NK-92 treated with Interleukin-12 subunit alpha and Interleukin-12 subunit beta, amount 100 ng/mL, for 24 hours (cell line): Measurements from ENCODE around the gene CLDN6.

Source experiments
- DNase-seq: peaks from one replicate; lab custom pipeline; 2025; lab: John Stamatoyannopoulos, UW

Gene CLDN6

GRCh38 chr16:3013491-3013951 is 4.5 kb downstream of the CLDN6 start:
- no peak for DNase-seq

DNA sequence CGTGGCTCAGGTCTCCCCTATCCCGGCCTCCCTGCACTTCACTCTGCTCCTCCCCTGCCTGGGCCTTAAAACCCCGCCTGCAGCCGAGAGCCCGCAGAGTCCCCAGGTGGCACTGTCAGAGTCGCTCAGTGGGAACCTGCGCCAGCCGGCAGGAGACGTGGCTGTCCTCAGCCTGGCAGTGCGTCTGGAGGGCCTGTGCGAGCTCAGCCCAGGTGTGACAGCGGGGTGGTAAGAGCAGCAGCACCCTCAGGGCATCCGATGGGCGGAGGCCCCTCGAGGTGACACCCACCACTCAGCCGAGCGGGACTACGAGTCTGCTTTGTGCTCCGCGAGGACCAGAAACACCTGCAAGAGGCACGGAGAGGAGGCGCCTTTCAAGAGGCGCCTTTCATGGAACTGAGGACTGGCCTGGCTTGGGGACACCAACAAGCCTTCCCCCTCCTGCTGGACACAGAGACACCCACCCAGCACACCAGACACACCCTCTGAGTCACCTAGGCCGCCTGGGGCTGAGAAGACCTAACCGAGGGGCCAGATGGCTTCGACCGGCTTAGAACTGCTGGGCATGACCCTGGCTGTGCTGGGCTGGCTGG is 5.1 kb downstream of the CLDN6 start, which contains the start of gene CLDN9:
TSS of gene CLDN9 (plus strand) at position 96 of the 593 bp plus-strand sequence. CDS start at position 536, 440 bp downstream.
- no peak for DNase-seq

- no peak for DNase-seq
Observed at GRCh38 chr16:3012246-3012645, 5.7 kb downstream of the CLDN6 start.

DNA sequence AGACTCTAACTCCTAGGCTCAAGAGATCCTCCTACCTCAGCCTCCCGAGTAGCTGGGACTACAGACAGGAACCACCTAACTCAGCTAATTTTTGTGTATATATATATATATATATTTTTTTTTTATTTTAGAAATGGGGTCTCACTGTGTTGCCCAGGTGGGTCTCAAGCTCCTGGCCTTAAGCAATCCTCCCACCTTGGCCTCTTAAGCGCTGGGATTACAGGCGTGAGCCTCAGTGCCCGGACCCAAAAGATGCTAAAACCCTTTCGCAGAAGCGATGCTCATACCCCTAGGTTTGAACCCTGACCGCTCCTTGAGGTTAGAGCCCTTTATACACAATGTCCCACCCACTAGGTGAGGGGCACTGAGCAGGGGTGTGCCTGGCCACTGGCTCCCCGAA is 7.5 kb downstream of the CLDN6 start:
- DNase-seq = no peak

DNA sequence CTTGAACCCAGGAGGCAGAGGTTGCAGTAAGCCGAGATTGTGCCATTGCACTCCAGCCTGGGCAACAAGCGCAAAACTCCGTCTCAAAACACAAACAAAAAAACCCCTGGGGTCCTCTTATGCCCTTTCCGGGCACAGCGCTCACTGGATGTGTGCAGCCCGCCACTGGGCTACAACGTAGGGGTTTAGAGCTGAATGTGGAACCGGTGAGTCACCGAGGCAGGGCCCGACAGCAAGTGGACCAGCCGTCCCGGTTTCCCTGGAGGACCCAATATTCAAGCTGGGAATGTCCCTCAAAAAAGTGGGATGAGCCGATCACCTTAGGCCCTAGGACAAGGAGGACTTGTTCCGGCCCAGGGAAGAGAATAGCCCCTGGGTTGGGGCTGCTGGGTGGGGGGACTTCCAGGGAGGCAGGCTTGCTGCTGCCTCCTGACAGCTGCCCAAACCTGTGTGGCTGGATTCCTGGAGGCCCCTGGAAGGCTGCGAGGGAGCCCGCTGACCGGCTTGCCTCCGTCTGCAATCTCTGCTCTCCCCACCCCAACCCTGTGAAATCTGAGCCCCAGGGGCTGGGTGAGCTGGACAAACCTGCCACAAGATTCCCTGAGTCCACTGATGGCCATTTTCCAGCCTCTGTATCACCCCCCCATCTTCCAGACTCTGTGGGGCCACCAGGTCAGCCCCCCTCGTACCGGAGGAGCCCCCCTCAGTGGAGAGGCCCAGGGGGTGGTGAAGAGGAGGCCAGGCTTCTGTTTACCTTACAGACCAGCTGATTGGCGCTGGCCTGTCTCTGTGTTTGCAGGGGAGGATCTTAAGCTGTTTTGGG is 8.2 kb downstream of the CLDN6 start:
- DNase-seq = no peak

- no peak for DNase-seq
Observed at GRCh38 chr16:3008690-3009037, 9.3 kb downstream of the CLDN6 start.

DNA sequence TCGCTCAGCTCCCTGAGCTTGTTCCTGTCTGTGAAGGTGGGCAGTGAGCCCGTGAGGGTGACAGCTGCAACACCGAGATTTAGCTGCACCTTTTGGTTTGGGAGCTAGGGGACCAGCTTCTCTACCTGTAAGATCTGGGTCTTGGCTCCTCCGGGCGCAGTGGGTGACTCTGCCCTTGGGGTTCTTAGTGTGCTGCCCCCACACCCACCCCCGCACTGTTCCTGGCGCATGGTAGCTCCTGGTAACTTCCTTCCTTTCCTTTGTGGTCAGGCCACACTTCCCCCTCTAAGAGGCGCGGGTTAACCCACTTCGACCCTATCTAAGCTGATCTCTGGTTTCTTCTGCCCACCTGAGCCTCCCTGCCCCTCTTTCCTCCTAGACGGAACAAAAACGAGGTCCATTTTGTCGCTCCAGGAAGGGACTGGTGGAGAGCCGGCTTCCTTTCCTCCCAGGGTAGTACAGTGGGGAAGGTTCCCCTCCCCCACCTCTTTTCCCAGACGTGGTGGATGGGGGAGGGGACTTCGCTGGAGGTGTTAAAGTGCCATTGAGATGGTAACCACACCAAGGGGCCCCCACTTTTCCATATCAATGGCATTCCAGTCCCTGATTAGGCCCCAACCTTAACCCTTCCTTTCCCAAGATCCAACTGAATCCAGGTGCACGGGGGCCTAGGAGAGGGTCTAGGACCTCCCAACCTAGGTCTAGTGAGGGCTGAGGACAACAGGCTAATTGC is 9.9 kb downstream of the CLDN6 start:
- DNase-seq = no peak

- no peak for DNase-seq
Observed at GRCh38 chr16:3007059-3007956, 10.7 kb downstream of the CLDN6 start.

DNA sequence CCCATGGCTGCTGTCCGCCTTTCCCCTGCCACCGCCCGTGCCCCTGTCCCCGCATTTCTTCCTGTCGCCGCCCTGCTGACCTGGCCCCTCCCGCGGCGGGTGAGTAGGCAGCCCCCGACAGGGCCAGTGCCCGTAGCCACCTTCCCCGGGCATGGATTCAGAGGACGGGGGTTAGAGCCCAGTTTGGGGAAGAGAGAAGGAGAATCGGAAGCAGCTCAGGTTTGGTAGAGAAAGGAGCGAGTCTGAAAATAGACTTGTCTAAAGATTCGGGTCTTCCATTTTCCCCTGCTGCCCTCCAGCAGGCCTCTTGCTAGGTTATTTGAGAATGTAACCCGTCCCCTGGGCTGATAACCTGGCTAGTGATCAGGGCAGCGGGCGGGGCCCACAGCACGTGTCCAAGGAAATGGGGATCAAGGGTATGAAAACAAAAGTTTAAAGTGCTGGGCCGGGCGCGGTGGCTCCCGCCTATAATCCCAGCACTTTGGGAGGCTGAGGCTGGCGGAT is 13.2 kb downstream of the CLDN6 start:
- DNase-seq = no peak

GRCh38 chr16:3004319-3004718 is 13.7 kb downstream of the CLDN6 start:
- DNase-seq = no peak

- DNase-seq = peak; percentile 85
Observed at GRCh38 chr16:3003582-3004270, 14.3 kb downstream of the CLDN6 start.

DNA sequence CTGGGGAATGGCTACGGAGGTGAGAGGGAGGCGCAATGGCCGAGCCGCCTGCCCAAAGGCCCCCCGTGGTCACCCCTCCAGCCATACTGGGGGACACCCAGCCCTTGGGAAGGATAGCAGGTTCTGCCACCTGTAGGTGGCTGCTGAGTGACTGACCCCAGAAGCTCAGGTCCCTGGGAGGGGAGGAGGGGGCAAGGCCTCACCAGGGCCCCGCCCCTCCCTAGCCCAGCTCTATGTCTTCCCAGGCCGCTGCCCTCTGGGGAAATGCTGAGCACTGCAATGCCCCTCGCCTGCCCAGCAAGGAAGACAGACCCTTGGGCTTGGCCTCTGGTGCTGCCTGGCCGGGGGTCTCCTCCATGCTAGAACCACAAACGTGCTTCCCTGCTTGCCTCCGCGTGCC is 16.7 kb downstream of the CLDN6 start:
- DNase-seq = no peak

DNA sequence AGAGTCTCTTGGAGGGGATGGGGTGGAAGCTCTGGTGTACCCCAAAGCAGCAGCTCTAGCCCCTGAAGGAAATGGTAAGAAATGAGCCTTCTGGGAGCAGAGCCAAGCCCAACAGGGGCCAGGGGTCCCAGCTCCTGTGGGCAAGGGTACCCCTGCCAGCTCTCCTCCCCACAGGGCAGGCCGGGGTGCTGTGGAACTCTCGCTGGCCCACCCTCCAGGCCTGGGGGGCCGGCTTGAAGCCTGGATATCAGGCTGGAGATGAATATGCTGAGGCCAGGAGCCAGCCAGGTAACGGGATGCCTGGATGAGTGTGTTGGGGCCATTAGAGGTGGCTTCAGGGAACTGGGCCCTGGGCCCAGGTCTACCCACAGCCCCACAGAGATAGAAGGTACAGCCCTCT is 17.4 kb downstream of the CLDN6 start:
- DNase-seq = no peak

DNA sequence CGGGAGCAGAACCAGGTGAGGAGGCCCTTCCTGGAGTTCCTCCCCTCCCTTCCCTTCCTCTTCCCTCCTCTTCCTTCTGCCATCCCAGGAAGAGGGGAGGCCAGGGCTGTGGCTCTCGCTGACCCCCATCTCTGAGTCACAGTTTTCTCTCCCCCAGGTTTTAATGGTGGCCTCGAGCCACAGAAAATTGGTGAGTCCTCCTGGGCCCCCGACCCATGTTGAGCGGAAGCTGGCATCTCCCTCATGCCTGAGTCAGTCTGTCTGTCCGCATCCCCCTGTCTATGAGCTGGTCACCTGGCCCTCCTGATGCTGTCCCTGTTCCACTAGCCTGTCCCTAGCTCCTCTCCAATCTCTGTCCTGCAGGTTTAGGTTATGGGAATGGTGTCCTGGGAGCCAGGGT is 18.1 kb downstream of the CLDN6 start:
- DNase-seq = no peak

- no peak for DNase-seq
Observed at GRCh38 chr16:2996298-2996697, 21.7 kb downstream of the CLDN6 start.

DNA sequence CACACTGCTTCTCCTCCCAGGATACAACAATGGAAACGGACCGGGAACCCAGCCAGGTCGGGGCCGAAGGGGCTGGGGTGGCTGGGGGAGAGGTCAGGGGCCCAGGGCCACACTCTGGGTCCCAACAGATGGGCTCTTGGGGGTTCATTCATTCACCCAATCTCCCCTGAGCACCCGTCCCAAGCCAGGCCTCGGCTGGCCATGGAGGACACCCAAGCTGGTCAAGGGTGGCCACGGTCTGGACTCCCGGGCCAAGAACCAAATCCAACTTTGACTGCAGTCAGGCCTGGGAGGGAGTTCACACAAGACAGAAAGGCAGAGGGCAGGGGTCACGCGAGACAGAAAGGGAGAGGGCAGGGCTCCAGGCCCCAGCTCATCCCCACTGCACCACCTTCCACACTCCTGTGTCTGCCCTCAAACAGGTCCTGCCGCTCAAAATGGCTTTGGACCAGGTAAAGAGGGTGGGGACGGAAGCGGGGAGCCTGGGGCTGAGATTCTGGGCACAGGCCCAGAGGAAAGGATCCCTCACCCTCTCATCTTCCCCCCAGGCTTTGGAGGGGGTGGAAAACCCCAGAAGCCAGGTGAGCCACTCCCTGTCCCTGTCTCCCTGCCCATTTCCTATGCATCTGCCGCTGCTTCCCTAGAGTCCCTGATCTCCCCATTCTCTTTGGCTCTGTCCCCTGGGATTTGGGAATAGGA is 25.5 kb downstream of the CLDN6 start:
- DNase-seq = no peak

DNA sequence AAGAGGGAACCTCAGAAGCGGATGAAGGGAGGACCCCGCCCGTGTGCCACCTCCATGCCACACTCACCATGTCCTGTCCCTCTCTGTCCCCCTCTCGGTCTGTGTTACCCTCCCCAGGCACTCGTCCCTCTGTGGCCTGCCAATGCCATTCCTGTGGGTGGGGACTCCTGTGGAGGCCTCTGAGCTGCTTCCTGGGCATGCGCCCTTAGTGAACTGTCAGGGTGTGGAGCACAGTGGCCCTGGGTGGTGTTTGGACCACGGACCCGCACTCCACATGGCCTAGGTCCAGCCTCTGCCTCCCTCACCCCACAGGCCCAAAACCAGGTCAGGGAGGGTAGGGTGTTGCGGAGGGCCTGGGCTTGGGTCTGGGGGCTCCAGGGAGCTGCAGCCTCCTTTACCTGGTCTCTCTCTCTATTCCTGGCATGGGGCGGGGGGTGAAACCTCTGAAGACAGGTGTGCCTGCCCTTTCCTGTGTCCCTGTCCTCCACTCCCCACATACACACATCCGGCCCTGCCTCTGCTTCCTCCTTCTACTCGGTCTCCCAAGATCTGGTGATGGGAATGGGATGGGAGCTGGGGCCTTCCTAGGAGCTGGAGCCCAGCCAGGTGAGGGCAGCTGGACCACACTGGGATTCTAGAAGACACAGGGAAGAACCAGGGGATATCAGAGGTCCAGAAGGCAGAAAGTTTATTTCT is 26.3 kb downstream of the CLDN6 start:
- DNase-seq = no peak

- DNase-seq = no peak
Observed at GRCh38 chr16:2990891-2991290, 27.1 kb downstream of the CLDN6 start.

DNA sequence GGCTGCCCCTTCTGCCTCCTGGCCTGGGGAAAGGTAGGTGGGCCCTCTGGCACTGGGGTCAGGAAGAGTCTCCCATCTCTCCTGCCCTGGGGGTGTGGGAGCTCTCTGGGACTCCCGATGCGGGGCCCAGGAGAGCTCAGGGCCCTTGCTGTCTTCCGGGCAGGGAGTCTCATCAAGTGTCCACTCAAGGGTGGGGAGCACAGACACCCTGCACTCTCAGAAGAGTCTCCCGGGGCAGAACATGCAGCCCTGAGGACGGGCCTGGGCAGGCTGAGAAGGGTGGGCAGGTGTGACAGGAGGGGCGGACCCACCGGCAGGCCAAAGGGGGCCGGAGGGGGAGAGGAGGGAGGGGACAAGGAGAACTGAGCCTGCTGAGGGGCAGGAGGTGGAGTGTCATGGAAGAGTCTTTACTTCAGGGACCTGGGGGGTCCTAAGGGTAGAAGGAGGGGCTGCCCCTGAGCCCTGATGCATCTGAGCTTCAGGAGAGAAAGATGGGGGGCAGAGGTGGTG is 29.3 kb downstream of the CLDN6 start:
- no peak for DNase-seq

GRCh38 chr16:2987833-2988232 is 30.1 kb downstream of the CLDN6 start:
- DNase-seq = no peak
